H9 (cell line): ENCODE data around the gene PPARG. TPM values are rescaled to one million over a fixed set of nuclear protein-coding genes. Genes with fewer than 3 reads are reported as not detected.

Experiments
- DNase-seq: peaks from one replicate; pipeline ENCODE4 v3.0.0-alpha.2; 2017
- H2AFZ ChIP-seq: one replicate; pipeline ENCODE4 v1.6.1; 2013; ENCODE audit warnings: mild to moderate bottlenecking, low read length, control low read depth, moderate library complexity
- H2AK5ac ChIP-seq: 2 replicates; pipeline ENCODE4 v1.6.1; 2013; ENCODE audit warnings: low read length, control low read depth, mixed read lengths; ENCODE audit not compliant: insufficient read length
- H2BK120ac ChIP-seq: one replicate; pipeline ENCODE4 v1.6.1; 2013; ENCODE audit warnings: low read depth, mild to moderate bottlenecking, low read length, control low read depth, inconsistent platforms; ENCODE audit not compliant: poor library complexity, severe bottlenecking
- H2BK12ac ChIP-seq: 2 replicates; pipeline ENCODE4 v1.6.1; 2013; ENCODE audit warnings: low read length, control low read depth, mixed read lengths, low read depth; ENCODE audit not compliant: insufficient read length
- H2BK15ac ChIP-seq: 2 replicates; pipeline ENCODE4 v1.6.1; 2013; ENCODE audit warnings: low read depth, low read length, control low read depth
- H2BK20ac ChIP-seq: one replicate; pipeline ENCODE4 v1.6.1; 2013; ENCODE audit warnings: low read depth, mild to moderate bottlenecking, low read length, control low read depth, inconsistent platforms; ENCODE audit not compliant: poor library complexity, severe bottlenecking
- H2BK5ac ChIP-seq: 2 replicates; pipeline ENCODE4 v1.6.1; 2013; ENCODE audit warnings: low read length, control low read depth, mixed read lengths; ENCODE audit not compliant: insufficient read length
- H3K14ac ChIP-seq: 2 replicates; pipeline ENCODE4 v1.6.1; 2013; ENCODE audit warnings: low read length, control low read depth; ENCODE audit not compliant: insufficient read depth
- H3K18ac ChIP-seq: 2 replicates; pipeline ENCODE4 v1.6.1; 2013; ENCODE audit warnings: low read depth, mild to moderate bottlenecking, mixed read lengths, low read length, control low read depth; ENCODE audit not compliant: insufficient read length
- H3K23ac ChIP-seq: 2 replicates; pipeline ENCODE4 v1.6.1; 2013; ENCODE audit warnings: low read length, control low read depth, mixed read lengths, low read depth; ENCODE audit not compliant: insufficient read length
- H3K23me2 ChIP-seq: 2 replicates; pipeline ENCODE4 v1.6.1; 2013; ENCODE audit warnings: low read depth, mild to moderate bottlenecking, mixed read lengths, low read length, control low read depth; ENCODE audit not compliant: insufficient read length, poor library complexity, severe bottlenecking
- H3K27ac ChIP-seq: 2 replicates; pipeline ENCODE4 v1.5.1; 2013; ENCODE audit warnings: low read length, control low read depth, mixed read lengths, low read depth; ENCODE audit not compliant: insufficient read length
- H3K27me3 ChIP-seq: 2 replicates; pipeline ENCODE4 v1.6.1; 2013; ENCODE audit warnings: low read length, control low read depth, inconsistent platforms; ENCODE audit not compliant: insufficient read depth
- H3K4ac ChIP-seq: 2 replicates; pipeline ENCODE4 v1.6.1; 2013; ENCODE audit warnings: low read depth, mild to moderate bottlenecking, control low read depth, inconsistent platforms, low read length, moderate library complexity
- H3K4me1 ChIP-seq: 2 replicates; pipeline ENCODE4 v1.6.1; 2013; ENCODE audit warnings: low read length, control low read depth, inconsistent platforms; ENCODE audit not compliant: insufficient read depth
- H3K4me2 ChIP-seq: 2 replicates; pipeline ENCODE4 v1.6.1; 2013; ENCODE audit warnings: low read length, control low read depth, mixed read lengths; ENCODE audit not compliant: insufficient read length, insufficient read depth
- H3K56ac ChIP-seq: 2 replicates; pipeline ENCODE4 v1.6.1; 2013; ENCODE audit warnings: low read depth, mild to moderate bottlenecking, mixed read lengths, low read length, control low read depth; ENCODE audit not compliant: insufficient read length
- H3K79me1 ChIP-seq: 2 replicates; pipeline ENCODE4 v1.6.1; 2013; ENCODE audit warnings: low read depth, mild to moderate bottlenecking, moderate library complexity, low read length, control low read depth, inconsistent platforms; ENCODE audit not compliant: insufficient read depth, poor library complexity, severe bottlenecking
- H3K79me2 ChIP-seq: 2 replicates; pipeline ENCODE4 v1.6.1; 2013; ENCODE audit warnings: low read length, control low read depth, inconsistent platforms; ENCODE audit not compliant: insufficient read depth
- H3K9ac ChIP-seq: 2 replicates; pipeline ENCODE4 v1.6.1; 2013; ENCODE audit warnings: low read length, control low read depth, mixed read lengths; ENCODE audit not compliant: insufficient read length; ENCODE audit errors: extremely low read depth
- H3K9me3 ChIP-seq: one replicate; pipeline ENCODE4 v1.6.1; 2013; ENCODE audit warnings: low read depth, low read length, inconsistent platforms; ENCODE audit not compliant: control insufficient read depth
- H3T11ph ChIP-seq: one replicate; pipeline ENCODE4 v1.6.1; 2013; ENCODE audit warnings: mild to moderate bottlenecking, low read length, control low read depth, inconsistent platforms
- H4K20me1 ChIP-seq: one replicate; pipeline ENCODE4 v1.6.1; 2013; ENCODE audit not compliant: control insufficient read depth, insufficient read length, insufficient read depth
- H4K5ac ChIP-seq: 2 replicates; pipeline ENCODE4 v1.6.1; 2013; ENCODE audit warnings: low read depth, mild to moderate bottlenecking, mixed read lengths, low read length, control low read depth; ENCODE audit not compliant: insufficient read length
- H4K8ac ChIP-seq: replicated peaks from 2 replicates; pipeline ENCODE4 v1.6.1; 2013; ENCODE audit warnings: low read length, control low read depth, mixed read lengths, low read depth; ENCODE audit not compliant: insufficient read length
- H4K91ac ChIP-seq: 2 replicates; pipeline ENCODE4 v1.6.1; 2013; ENCODE audit warnings: low read depth, mild to moderate bottlenecking, moderate library complexity, mixed read lengths, low read length, control low read depth; ENCODE audit not compliant: insufficient read length
- H3K27ac Mint-ChIP-seq, 3 experiments: 2 replicates in 2 of 3; 3 replicates in 1 of 3; pipeline ENCODE4 v1.8.0; 2020 to 2021; ENCODE audit warnings: mixed read lengths in 3 of 3, mild to moderate bottlenecking in 1 of 3, moderate library complexity in 1 of 3
- H3K27me3 Mint-ChIP-seq: 2 replicates; pipeline ENCODE4 v1.8.0; 2021; ENCODE audit warnings: low read depth, mild to moderate bottlenecking, moderate library complexity, mixed read lengths
- H3K36me3 Mint-ChIP-seq, 3 experiments: 2 replicates in 2 of 3; 3 replicates in 1 of 3; pipeline ENCODE4 v1.8.0; 2020 to 2021; ENCODE audit warnings: low read depth in 3 of 3, mixed read lengths in 3 of 3; ENCODE audit not compliant: insufficient read depth in 1 of 3
- H3K4me1 Mint-ChIP-seq, 2 experiments: 2 replicates each; pipeline ENCODE4 v1.8.0; 2020; ENCODE audit warnings: mixed read lengths in 2 of 2
- H3K4me3 Mint-ChIP-seq, 2 experiments: 2 replicates in 1 of 2; 3 replicates in 1 of 2; pipeline ENCODE4 v1.8.0; 2020 to 2021; ENCODE audit warnings: mild to moderate bottlenecking in 2 of 2, mixed read lengths in 2 of 2, moderate library complexity in 1 of 2
- H3K9me3 Mint-ChIP-seq, 2 experiments: 2 replicates in 1 of 2; 3 replicates in 1 of 2; pipeline ENCODE4 v1.8.0; 2020; ENCODE audit warnings: mild to moderate bottlenecking in 2 of 2, mixed read lengths in 2 of 2, moderate library complexity in 1 of 2
- WGBS: extraction: QIAGEN DNeasy Blood & Tissue Kit; methylation state at CpG from one replicate; pipeline ENCODE4 v1.1.7; 2013; ENCODE audit warnings: missing lambda C conversion rate, low lambda C conversion rate, mixed read lengths; ENCODE audit not compliant: insufficient read length; ENCODE audit errors: extremely low coverage; 5-methylcytosine and 5-hydroxymethylcytosine counted together
- total RNA-seq: library from RNA; stranded (reverse); gene quantifications from 2 replicates; pipeline ENCODE4 v1.2.1, GENCODE V29; 2021
- TF ChIP-seq, protein P1 (sequence below): fragments of 200-600 bp; sonication (generic); conservative IDR thresholded peaks from 3 replicates; pipeline ENCODE4 v1.8.0; 2021; ENCODE audit warnings: antibody characterized with exemption, mild to moderate bottlenecking

Gene PPARG
- total RNA-seq, 1 experiment from 2014 or later: 0.42 TPM

GRCh38 chr3:12242772-12243171 is 46.1 kb upstream of the PPARG start:
- Histone ChIP-seq H4K91ac (no peak overlapping the region), H3K56ac (no peak overlapping the region), H3K9me3 (no peaks in the 10 kb centered on the region), H2AFZ (no peak overlapping the region), H2BK5ac (no peak overlapping the region), H2BK20ac (no peak overlapping the region), H3K18ac (no peak overlapping the region), H3K4me1 (no peaks in the 10 kb centered on the region), H3K23me2 (no peaks in the 10 kb centered on the region), H3T11ph (no peak overlapping the region), H4K5ac (no peak overlapping the region), H2BK12ac (no peak overlapping the region), H4K8ac (no peak overlapping the region), H2BK120ac (no peak overlapping the region), H3K79me2 (no peaks in the 10 kb centered on the region), H4K20me1 (no peaks in the 10 kb centered on the region), H3K4me2 (no peak overlapping the region), H2AK5ac (no peak overlapping the region), H2BK15ac (no peak overlapping the region), H3K27ac (no peak overlapping the region), H3K4ac (no peak overlapping the region), H3K27me3 (no peaks in the 10 kb centered on the region), H3K23ac (no peak overlapping the region), H3K79me1 (no peaks in the 10 kb centered on the region), H3K14ac (no peak overlapping the region), H3K9ac (no peak overlapping the region)
- DNase-seq: no peak
- Mint-ChIP-seq H3K4me3 (no peak overlapping the region), H3K9me3 (no peaks in the 10 kb centered on the region), H3K36me3 (peaks cover 0 to 4% (median 0%) of the 10 kb centered on the region in 3 experiments; a peak in 4 of 7 replicates), H3K27me3 (peaks cover 2% of the 10 kb centered on the region; the same call in 1 of the 2 replicates), H3K4me1 (no peaks in the 10 kb centered on the region; a peak in 1 of 4 replicates), H3K27ac (no peak overlapping the region)
- TF ChIP-seq, protein P1, sequence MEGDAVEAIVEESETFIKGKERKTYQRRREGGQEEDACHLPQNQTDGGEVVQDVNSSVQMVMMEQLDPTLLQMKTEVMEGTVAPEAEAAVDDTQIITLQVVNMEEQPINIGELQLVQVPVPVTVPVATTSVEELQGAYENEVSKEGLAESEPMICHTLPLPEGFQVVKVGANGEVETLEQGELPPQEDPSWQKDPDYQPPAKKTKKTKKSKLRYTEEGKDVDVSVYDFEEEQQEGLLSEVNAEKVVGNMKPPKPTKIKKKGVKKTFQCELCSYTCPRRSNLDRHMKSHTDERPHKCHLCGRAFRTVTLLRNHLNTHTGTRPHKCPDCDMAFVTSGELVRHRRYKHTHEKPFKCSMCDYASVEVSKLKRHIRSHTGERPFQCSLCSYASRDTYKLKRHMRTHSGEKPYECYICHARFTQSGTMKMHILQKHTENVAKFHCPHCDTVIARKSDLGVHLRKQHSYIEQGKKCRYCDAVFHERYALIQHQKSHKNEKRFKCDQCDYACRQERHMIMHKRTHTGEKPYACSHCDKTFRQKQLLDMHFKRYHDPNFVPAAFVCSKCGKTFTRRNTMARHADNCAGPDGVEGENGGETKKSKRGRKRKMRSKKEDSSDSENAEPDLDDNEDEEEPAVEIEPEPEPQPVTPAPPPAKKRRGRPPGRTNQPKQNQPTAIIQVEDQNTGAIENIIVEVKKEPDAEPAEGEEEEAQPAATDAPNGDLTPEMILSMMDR: no peak
- WGBS: 100% methylated on average over 1 of the region's 2 CpGs
